Measurements from ENCODE around the gene TUBB4A. TPM values are rescaled to one million over a fixed set of nuclear protein-coding genes. Genes with fewer than 3 reads are reported as not detected.
"Not testable (repeated sequence)": the region's sequence is repeated elsewhere in the genome, so short reads cannot be mapped to it uniquely, and the experiment has no call there.

Gene TUBB4A
- total RNA-seq (2014; rRNA removed; shearing (Covaris generic)) (not detected in 2 replicates), polyA plus RNA-seq (2016; fragmentation: Nextera tagmentation; extraction: Ambion mirVana) (not detected in 2 replicates)

- no peaks in the 10 kb centered on the region for H3K79me2 ChIP-seq (ENCODE audit: insufficient read depth)
- no peaks in the 10 kb centered on the region for H3K36me3 ChIP-seq (ENCODE audit: low read depth)
- H3K4me2 ChIP-seq (ENCODE audit: unreplicated experiment), result no peak within 1 kb of the TSS
- peak within 1 kb of the TSS; percentile 44 for H3K4me3 ChIP-seq
- DNase-seq, result no peak
- 1 to 2% methylated on average over 50 to 64 of the region's 71 CpGs for WGBS, 2 experiments (ENCODE audit: low coverage in 1 of 2, low lambda C conversion rate in 2 of 2, missing lambda C conversion rate in 2 of 2)
- H2AFZ ChIP-seq, result no peak within 1 kb of the TSS
- H3K4me1 ChIP-seq (ENCODE audit: insufficient read depth), result no peaks in the 10 kb centered on the region
- no peak for TF ChIP-seq EZH2 (IDR thresholded peaks at IDR 0.05; ENCODE audit: insufficient read depth, poor library complexity, severe bottlenecking)
- TF ChIP-seq EZH2phosphoT487 (IDR thresholded peaks at IDR 0.05; ENCODE audit: insufficient read depth, low read depth), result no peak
- no peaks in the 10 kb centered on the region for H3K9me3 ChIP-seq (ENCODE audit: low read depth)
- in situ Hi-C loops (cut with MboI), result no loop called here
- H4K20me1 ChIP-seq (ENCODE audit: insufficient read depth), result no peaks in the 10 kb centered on the region
- no peak within 1 kb of the TSS for H3K9ac ChIP-seq
- H3K27ac ChIP-seq, result no peak within 1 kb of the TSS
- H3F3A ChIP-seq (ENCODE audit: insufficient read depth), result no peaks in the 10 kb centered on the region
- H3K9me2 ChIP-seq (ENCODE audit: insufficient read depth), result no peaks in the 10 kb centered on the region
- peaks cover 32% of the 10 kb centered on the region for H3K27me3 ChIP-seq (replicated peaks; ENCODE audit: insufficient read depth)
These were observed at the start of gene TUBB4A for GRCh38 chr19:6501740-6502648. TUBB4A (minus strand) TSS chr19:6502309; CDS start chr19:6502212, 97 bp downstream.

DNA sequence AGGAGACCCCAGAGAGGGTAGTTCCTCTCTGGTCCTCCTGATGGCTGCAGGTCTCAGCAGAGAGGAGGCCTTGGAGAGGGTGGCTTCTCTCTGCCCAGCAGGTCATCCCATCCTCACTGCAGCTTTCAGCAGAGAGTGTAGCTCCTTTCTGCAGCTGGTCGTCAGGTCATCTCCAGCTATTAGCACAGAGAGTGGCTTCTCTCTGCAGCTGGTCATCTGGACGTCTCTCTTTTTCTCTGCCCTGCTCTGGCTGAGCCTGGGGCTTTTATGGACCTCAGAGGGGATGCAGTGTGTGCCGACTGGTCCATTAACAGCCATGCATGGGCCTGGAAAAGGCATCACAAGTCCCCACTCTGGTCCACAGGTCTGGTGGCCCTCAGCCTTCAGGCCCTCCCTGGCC, 49.0 kb upstream of the TUBB4A start:
- Histone ChIP-seq H3F3A (ENCODE audit: insufficient read depth) (no peaks in the 10 kb centered on the region), H3K9ac (no peak overlapping the region), H3K9me2 (ENCODE audit: insufficient read depth) (no peaks in the 10 kb centered on the region), H3K4me1 (ENCODE audit: insufficient read depth) (no peaks in the 10 kb centered on the region; the same call in 1 of the 2 replicates), H3K9me3 (ENCODE audit: low read depth) (no peaks in the 10 kb centered on the region), H4K20me1 (ENCODE audit: insufficient read depth) (no peaks in the 10 kb centered on the region), H3K27ac (no peak overlapping the region), H3K79me2 (ENCODE audit: insufficient read depth) (no peaks in the 10 kb centered on the region), H3K36me3 (ENCODE audit: low read depth) (no peaks in the 10 kb centered on the region), H2AFZ (no peak overlapping the region), H3K27me3 (replicated peaks; ENCODE audit: insufficient read depth) (peaks cover 8% of the 10 kb centered on the region; the same call in 1 of the 2 replicates), H3K4me2 (ENCODE audit: unreplicated experiment) (no peak overlapping the region), H3K4me3 (no peak overlapping the region)
- in situ Hi-C loops (cut with MboI), result no loop called here
- DNase-seq, result no peak
- 74 to 76% methylated on average over 3 of the region's 3 CpGs for WGBS, 2 experiments (ENCODE audit: low coverage in 1 of 2, low lambda C conversion rate in 2 of 2, missing lambda C conversion rate in 2 of 2)
- TF ChIP-seq EZH2phosphoT487 (IDR thresholded peaks at IDR 0.05; ENCODE audit: insufficient read depth, low read depth) (no peak), EZH2 (IDR thresholded peaks at IDR 0.05; ENCODE audit: insufficient read depth, poor library complexity, severe bottlenecking) (no peak)

DNA sequence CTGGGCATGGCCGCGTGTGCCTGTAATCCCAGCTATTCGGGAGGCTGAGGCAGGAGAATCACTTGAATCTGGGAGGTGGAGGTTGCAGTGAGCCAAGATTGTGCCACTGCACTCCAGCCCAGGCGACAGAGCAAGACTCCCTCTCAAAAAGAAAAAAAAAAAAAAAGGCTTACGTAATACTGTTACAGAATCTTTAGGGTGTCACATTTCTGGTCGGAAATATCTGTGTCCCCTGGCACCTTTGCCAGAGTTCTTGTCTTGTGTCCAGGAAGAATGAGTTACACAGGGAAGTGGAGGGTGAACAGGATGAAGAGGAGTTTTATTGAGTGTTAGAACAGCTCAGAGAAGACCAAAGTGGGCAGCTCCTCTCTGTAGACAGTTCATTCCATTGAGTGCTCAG, 48.6 kb upstream of the TUBB4A start:
- H3F3A ChIP-seq (ENCODE audit: insufficient read depth); H3K79me2 ChIP-seq (ENCODE audit: insufficient read depth); in situ Hi-C loops (cut with MboI); H3K27me3 ChIP-seq (replicated peaks; ENCODE audit: insufficient read depth); H3K9me3 ChIP-seq (ENCODE audit: low read depth); H3K4me3 ChIP-seq; H3K27ac ChIP-seq; H3K4me1 ChIP-seq (ENCODE audit: insufficient read depth); H4K20me1 ChIP-seq (ENCODE audit: insufficient read depth); H3K9me2 ChIP-seq (ENCODE audit: insufficient read depth); H3K4me2 ChIP-seq (ENCODE audit: unreplicated experiment); H2AFZ ChIP-seq; H3K36me3 ChIP-seq (ENCODE audit: low read depth); H3K9ac ChIP-seq: not testable (repeated sequence)
- WGBS, 2 experiments (ENCODE audit: low coverage in 1 of 2, low lambda C conversion rate in 2 of 2, missing lambda C conversion rate in 2 of 2), result 67 to 79% methylated on average over 6 of the region's 6 CpGs
- peak; percentile 31 for DNase-seq

DNA sequence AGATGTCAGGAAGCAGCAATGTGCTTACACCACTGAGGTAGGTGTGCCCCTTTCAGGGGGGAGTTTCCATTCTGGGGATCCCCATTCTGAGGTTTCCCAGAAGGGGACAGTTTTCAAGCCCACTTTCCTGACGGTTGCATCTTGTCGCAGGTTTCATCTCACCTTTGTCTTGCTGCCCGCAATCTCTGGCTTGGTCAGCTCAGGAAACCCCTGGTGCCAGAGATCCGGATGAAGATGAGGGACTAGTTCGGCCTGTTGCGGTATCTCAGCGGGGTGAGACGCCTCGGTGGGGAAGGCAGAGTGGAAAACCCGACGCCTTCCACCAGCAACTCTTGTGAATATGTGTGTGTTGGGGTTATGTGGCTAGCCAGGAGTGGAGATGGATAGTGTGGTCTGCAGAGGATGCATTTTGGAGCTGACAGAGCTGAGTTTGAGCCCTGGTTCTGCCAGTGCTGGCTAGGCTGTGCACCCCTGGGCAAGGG, 41.8 kb upstream of the TUBB4A start:
- no peaks in the 10 kb centered on the region for H3K4me1 ChIP-seq (ENCODE audit: insufficient read depth)
- H3K9me2 ChIP-seq (ENCODE audit: insufficient read depth), result no peaks in the 10 kb centered on the region
- no peaks in the 10 kb centered on the region for H4K20me1 ChIP-seq (ENCODE audit: insufficient read depth)
- H3K79me2 ChIP-seq (ENCODE audit: insufficient read depth), result no peaks in the 10 kb centered on the region
- H3K27me3 ChIP-seq (replicated peaks; ENCODE audit: insufficient read depth), result 0 out of 2 replicates have a peak, but pooled peaks cover 5% of the 10 kb centered on the region
- H3K27ac ChIP-seq, result no peak overlapping the region
- no peak overlapping the region for H3K9ac ChIP-seq
- WGBS, 2 experiments (ENCODE audit: low coverage in 1 of 2, low lambda C conversion rate in 2 of 2, missing lambda C conversion rate in 2 of 2), result 57 to 59% methylated on average over 11 of the region's 11 CpGs
- no peak for DNase-seq
- H3K4me3 ChIP-seq, result no peak overlapping the region
- H3K4me2 ChIP-seq (ENCODE audit: unreplicated experiment), result no peak overlapping the region
- TF ChIP-seq EZH2phosphoT487 (IDR thresholded peaks at IDR 0.05; ENCODE audit: insufficient read depth, low read depth) (no peak), EZH2 (IDR thresholded peaks at IDR 0.05; ENCODE audit: insufficient read depth, poor library complexity, severe bottlenecking) (no peak)
- no peaks in the 10 kb centered on the region for H3K36me3 ChIP-seq (ENCODE audit: low read depth)
- H3F3A ChIP-seq (ENCODE audit: insufficient read depth), result no peaks in the 10 kb centered on the region
- no peaks in the 10 kb centered on the region for H3K9me3 ChIP-seq (ENCODE audit: low read depth)
- H2AFZ ChIP-seq, result no peak overlapping the region
- in situ Hi-C loops (cut with MboI), result no loop called here

All from GM23248 (cell line).